Kidney (tissue), 14 donors: Measurements from ENCODE around the gene THRB. TPM values are rescaled to one million over a fixed set of nuclear protein-coding genes. Genes with fewer than 3 reads are reported as not detected.

ENCODE experiments used
- DNase-seq, 5 donors: peaks; one replicate each; pipeline ENCODE4 v3.0.0-alpha.2; 2013 to 2020
- FAIRE-seq: peaks from 2 replicates; lab custom pipeline; 2012; peaks lifted over from hg19 to GRCh38; lab: Jason Lieb, UNC
- H3K27ac ChIP-seq, 2 donors: one replicate each; pipeline ENCODE4 v1.7.0; 2013; ENCODE audit warnings: low read depth in 2 of 2, low read length in 2 of 2, inconsistent platforms in 1 of 2
- H3K27me3 ChIP-seq: one replicate; pipeline ENCODE4 v1.7.1; 2013; ENCODE audit warnings: low read length, inconsistent platforms; ENCODE audit not compliant: control insufficient read depth, insufficient read depth
- H3K36me3 ChIP-seq, 3 donors: one replicate each; pipeline versions ENCODE4 v1.7.0 to v1.7.1; 2013; ENCODE audit warnings: low read length in 3 of 3, control low read depth in 1 of 3, inconsistent platforms in 1 of 3; ENCODE audit not compliant: insufficient read depth in 3 of 3, control insufficient read depth in 2 of 3
- H3K4me1 ChIP-seq, 3 donors: one replicate each; pipeline versions ENCODE4 v1.7.0 to v1.7.1; 2013; ENCODE audit warnings: low read length in 3 of 3, inconsistent platforms in 1 of 3, low read depth in 1 of 3; ENCODE audit not compliant: control insufficient read depth in 2 of 3, insufficient read depth in 2 of 3
- H3K4me3 ChIP-seq, 3 donors: one replicate each; pipeline versions ENCODE4 v1.7.0 to v1.8.1; 2013; ENCODE audit warnings: low read length in 3 of 3, control low read depth in 1 of 3, inconsistent platforms in 1 of 3
- H3K9ac ChIP-seq, 3 donors: one replicate each; pipeline versions ENCODE4 v1.7.0 to v1.7.1; 2013; ENCODE audit warnings: low read length in 3 of 3, control low read depth in 1 of 3, inconsistent platforms in 1 of 3
- H3K9me3 ChIP-seq, 3 donors: one replicate each; pipeline versions ENCODE4 v1.7.0 to v1.7.1; 2013; ENCODE audit warnings: low read length in 3 of 3, control low read depth in 1 of 3, inconsistent platforms in 1 of 3; ENCODE audit not compliant: control insufficient read depth in 2 of 3, insufficient read depth in 1 of 3
- intact Hi-C: fragments of 100-400 bp; cut with DNase I; formaldehyde crosslinking; loops from one replicate; pipeline ENCODE4 v1.11.1; 2022
- polyA plus RNA-seq: library from polyadenylated mRNA; stranded (reverse); fragments of 350-450 nt; fragmentation: Illumina TruSeq; extraction: RNeasy Lipid Tissue Mini Kit (QIAGEN cat#74804); gene quantifications from one replicate; pipeline ENCODE4 v1.2.3, GENCODE V29; 2014; ENCODE audit warnings: low read depth, low replicate concordance; ENCODE audit not compliant: insufficient read depth
- total RNA-seq: library from RNA; stranded (reverse); fragmentation: NEBNext Ultra II Directional; extraction: Animal tissue kit (Norgen Biotek cat#: 25700); gene quantifications from one replicate; pipeline ENCODE4 v1.2.1, GENCODE V29; 2021
- TF ChIP-seq, protein P1 (sequence below): IDR thresholded peaks from 3 replicates; pipeline ENCODE4 v1.5.1; 2012; ENCODE audit warnings: mild to moderate bottlenecking, moderate library complexity, borderline replicate concordance; ENCODE audit not compliant: insufficient read depth; ENCODE audit errors: extremely low read depth
- donor health status: control.
- donor health status: control.
- donor health status: control.
- donor health status: control.
- donor health status: control.
- donor health status: DM: yes; HTN: yes; CAD: no.
- donor health status: Normal renal cell carcinoma (clear cell type).

THRB gene
- total and polyA plus RNA-seq, 2 donors from 2014 or later: 4.5 to 17.2 TPM

DNA sequence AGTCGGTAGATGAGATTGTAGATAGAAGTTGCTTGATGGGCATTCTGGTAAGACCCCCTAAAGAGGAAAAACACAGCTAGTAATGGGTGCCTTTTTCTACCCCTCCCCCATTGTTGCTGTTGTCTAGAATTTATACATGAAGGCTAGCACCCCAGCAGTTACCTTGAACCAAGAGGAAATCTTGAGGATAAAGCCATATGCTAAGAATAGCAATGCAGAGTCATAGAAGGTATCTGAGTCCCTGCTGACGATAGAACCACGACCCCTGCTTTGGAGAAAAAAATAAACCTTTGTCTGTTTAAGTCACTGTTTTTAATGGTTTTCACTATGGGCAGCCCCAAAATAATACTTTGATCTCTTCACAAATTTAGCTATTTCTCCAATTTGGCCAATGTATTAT is 162.6 kb downstream of the THRB start:
- intact Hi-C loops: no loop called here
- Histone ChIP-seq H3K27ac (no peak overlapping the region), H3K4me1 (no peaks in the 10 kb centered on the region), H3K27me3 (no peaks in the 10 kb centered on the region), H3K9ac (no peak overlapping the region), H3K36me3 (peaks cover 0 to 12% (median 0%) of the 10 kb centered on the region in 3 donors), H3K4me3 (no peak overlapping the region), H3K9me3 (no peaks in the 10 kb centered on the region)
- TF ChIP-seq, protein P1, sequence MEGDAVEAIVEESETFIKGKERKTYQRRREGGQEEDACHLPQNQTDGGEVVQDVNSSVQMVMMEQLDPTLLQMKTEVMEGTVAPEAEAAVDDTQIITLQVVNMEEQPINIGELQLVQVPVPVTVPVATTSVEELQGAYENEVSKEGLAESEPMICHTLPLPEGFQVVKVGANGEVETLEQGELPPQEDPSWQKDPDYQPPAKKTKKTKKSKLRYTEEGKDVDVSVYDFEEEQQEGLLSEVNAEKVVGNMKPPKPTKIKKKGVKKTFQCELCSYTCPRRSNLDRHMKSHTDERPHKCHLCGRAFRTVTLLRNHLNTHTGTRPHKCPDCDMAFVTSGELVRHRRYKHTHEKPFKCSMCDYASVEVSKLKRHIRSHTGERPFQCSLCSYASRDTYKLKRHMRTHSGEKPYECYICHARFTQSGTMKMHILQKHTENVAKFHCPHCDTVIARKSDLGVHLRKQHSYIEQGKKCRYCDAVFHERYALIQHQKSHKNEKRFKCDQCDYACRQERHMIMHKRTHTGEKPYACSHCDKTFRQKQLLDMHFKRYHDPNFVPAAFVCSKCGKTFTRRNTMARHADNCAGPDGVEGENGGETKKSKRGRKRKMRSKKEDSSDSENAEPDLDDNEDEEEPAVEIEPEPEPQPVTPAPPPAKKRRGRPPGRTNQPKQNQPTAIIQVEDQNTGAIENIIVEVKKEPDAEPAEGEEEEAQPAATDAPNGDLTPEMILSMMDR: no peak
- FAIRE-seq (no peak), DNase-seq (no peak)

DNA sequence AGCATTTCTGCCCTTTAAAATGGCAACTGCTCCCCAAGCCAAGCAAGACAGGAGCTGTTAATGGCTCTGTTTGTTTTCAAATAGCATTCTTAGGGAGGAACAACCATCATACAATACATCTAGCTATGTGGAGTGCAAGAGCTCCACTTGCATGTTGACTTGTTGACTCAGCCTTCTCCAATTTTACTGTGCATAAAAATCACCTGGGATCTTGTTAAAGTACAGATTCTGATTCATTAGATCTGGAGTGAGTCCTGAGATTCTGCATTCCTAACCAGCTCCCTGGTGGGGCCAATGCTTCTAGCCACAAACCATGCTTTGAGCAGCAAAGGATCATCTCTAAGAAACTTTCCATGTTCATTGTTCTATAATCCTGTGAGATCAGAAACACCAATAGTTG is 171.4 kb downstream of the THRB start:
- Histone ChIP-seq H3K36me3 (no peaks in the 10 kb centered on the region), H3K9me3 (no peaks in the 10 kb centered on the region), H3K27ac (no peak overlapping the region), H3K9ac (no peak overlapping the region), H3K4me3 (no peak overlapping the region), H3K27me3 (no peaks in the 10 kb centered on the region), H3K4me1 (no peaks in the 10 kb centered on the region)
- FAIRE-seq: no peak
- TF ChIP-seq, protein P1: no peak
- no peak for DNase-seq
- intact Hi-C loops: no loop called here

DNA sequence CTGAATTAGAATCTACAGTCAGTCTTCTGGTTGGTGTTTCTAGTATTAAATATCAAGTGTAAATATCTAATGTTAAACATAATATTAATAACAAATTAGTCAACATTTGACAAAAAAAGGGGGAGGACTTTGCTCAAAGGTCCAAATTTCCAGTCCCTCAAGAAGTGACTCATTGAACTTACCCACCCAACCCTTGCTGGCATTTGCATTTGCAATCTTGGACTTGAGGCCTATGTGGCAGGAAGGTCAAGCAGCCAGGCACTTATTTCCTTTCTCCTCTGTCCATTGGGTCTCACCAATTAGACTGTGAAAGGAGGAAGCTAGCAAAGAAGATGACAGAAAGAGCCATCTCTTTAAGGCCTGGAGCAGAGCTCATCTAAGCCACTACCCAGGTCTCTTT is 174.0 kb downstream of the THRB start:
- Histone ChIP-seq H3K27ac (no peak overlapping the region), H3K36me3 (no peaks in the 10 kb centered on the region), H3K9me3 (no peaks in the 10 kb centered on the region), H3K4me1 (no peaks in the 10 kb centered on the region), H3K9ac (no peak overlapping the region), H3K4me3 (no peak overlapping the region), H3K27me3 (no peaks in the 10 kb centered on the region)
- no peak for FAIRE-seq
- TF ChIP-seq, protein P1: no peak
- no peak for DNase-seq
- intact Hi-C loops: no loop called here

DNA sequence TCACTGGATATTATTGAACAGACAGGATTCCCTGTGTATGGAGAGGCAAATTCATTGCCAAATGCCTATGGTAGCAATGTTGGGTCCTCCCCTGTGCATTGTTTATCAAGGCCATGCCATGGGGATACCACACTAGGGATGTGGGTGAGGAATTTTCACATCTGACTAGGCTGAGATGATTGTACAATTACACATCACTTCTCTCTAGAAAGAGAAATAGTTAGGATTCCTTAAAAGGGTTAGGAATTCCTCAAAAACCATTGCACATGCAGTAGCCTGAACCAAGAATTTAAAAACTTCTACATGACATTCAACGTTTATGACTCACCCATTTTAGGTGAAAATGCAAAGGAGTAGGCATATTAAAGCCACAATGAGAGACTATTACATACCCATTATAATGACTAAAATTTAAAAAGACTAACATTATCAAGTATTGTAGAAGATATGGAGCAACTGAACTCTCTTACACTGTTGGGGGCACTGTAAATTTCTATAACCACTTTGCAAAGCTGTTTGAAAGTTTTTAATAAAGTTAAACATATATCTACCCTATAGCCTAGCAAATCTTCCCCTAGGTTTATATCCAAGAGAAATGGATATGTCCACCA is 175.9 kb downstream of the THRB start:
- intact Hi-C loops: no loop called here
- TF ChIP-seq, protein P1: no peak
- H3K9ac ChIP-seq: no peak overlapping the region
- H3K4me1 ChIP-seq: no peaks in the 10 kb centered on the region
- no peaks in the 10 kb centered on the region for H3K27me3 ChIP-seq
- DNase-seq (no peak), FAIRE-seq (no peak)
- H3K4me3 ChIP-seq: no peak overlapping the region
- no peaks in the 10 kb centered on the region for H3K36me3 ChIP-seq
- no peak overlapping the region for H3K27ac ChIP-seq
- no peaks in the 10 kb centered on the region for H3K9me3 ChIP-seq
